GM18526 (cell line): ENCODE data around the gene NOTUM.

ENCODE experiments used
- POLR2A ChIP-seq: IDR thresholded peaks from 3 replicates; pipeline ENCODE4 v1.6.1; 2011; ENCODE audit not compliant: insufficient read length; ENCODE audit errors: extremely low read depth

NOTUM gene

GRCh38 chr17:81999976-82000802 lies 39.2 kb upstream of the NOTUM start:
- TF ChIP-seq POLR2A, result no peak

GRCh38 chr17:81999587-81999975 lies 38.6 kb upstream of the NOTUM start:
- no peak for TF ChIP-seq POLR2A

GRCh38 chr17:81998691-81999438 lies 37.9 kb upstream of the NOTUM start:
- TF ChIP-seq POLR2A, result no peak

- no peak for TF ChIP-seq POLR2A
These were observed 37.2 kb upstream of the NOTUM start for GRCh38 chr17:81998212-81998611.

- no peak for TF ChIP-seq POLR2A
These were observed 35.9 kb upstream of the NOTUM start for GRCh38 chr17:81996757-81997441.

DNA sequence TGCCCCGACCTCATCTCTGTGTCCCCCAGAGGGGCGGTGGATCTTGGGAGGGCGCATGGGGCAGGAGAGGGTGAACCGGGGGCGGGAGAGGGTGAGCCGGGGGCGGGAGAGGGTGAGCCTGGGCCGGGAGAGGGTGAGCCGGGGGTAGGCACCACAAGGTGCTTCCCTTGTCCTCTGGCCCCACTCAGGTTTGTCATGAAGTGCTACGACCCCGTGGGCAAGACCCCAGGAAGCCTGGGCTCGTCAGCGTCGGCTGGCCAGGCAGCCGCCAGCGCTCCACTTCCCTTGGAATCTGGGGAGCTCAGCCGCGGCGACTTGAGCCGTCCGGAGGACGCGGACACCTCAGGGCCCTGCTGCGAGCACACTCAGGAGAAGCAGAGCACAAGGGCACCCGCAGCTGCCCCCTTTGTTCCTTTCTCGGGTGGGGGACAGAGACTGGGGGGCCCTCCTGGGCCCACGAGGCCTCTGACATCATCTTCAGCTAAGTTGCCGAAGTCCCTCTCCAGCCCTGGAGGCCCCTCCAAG lies 35.3 kb upstream of the NOTUM start:
- no peak for TF ChIP-seq POLR2A

DNA sequence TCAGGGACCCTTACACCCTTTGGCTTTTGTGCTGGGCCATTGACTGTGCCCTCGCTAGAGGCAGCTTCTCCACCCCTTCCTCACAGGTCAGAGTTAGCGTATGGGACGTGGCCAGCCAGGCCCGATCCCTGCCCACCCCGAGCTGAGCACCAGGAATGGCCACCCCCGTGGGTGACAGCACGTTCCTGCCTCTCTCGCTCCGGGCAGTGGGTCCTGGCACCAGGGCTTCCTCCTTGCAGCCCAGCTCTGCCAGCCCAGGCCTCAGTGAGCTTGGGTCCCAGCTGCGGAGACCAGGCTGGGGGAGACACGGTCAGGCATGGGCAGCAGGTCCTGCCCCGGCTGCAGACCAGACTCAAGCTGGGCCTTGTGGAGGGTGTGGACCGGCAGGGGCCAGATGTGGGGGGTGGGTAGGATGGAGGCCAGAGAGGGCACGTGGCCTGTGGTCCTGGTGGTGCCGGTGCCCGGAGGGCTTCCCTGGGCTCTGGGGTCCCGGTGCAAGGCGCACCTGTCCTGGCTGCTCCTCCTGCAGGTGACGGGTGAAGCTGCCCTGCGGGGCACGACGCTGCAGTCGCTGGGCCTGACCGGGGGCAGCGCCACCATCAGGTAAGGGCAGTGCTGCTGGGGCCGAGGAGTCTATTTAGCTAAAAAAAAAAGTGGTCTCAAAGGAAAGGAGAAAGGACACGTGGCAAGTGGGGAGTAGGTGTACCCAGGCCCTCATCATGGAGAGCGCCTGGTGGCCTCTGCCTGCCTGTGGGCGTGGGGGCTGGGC lies 34.7 kb upstream of the NOTUM start:
- TF ChIP-seq POLR2A, result no peak

- TF ChIP-seq POLR2A, result no peak
These were observed 33.8 kb upstream of the NOTUM start for GRCh38 chr17:81994593-81995462.

DNA sequence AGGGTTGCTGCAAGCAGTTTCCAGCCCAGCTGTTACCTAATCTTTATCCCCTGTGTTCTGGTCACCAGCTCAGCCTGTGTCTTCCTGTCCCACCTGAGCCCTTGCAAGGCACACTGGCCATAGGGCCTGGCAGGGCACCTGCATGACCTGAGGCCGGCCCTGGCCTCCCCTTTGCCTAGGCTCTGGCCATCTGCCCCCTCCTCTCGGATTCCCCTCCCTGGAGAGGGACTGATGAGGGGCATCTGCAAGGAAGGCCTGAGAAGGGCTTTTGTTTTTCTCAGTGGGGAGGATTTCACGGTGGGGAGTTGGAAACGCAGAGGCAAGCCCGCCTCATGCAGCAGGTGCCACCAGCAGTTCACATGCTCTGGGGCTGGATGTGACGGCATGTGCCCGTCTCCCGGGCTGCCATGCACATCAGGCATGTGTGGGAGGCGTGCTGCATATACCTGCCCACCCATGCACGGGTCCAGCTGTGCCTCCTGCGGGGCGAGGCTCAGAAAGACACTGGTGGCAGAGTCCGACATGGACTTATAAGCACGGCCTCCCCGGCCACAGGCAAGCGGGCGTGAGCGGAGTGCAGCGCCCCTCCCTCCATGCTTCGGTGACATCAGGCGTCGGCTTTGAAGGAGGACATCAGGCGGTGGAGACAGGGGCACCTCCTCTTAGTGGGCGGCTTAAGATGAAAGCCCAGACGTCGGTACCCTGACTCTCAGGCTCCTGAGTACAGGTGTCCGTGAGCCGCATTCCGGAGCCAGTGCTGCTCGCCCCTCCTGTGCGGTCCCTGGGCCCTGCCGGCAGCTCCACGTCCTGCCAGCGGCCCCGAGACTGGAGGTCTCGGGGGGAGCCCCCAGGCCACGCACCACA lies 33.0 kb upstream of the NOTUM start:
- no peak for TF ChIP-seq POLR2A

DNA sequence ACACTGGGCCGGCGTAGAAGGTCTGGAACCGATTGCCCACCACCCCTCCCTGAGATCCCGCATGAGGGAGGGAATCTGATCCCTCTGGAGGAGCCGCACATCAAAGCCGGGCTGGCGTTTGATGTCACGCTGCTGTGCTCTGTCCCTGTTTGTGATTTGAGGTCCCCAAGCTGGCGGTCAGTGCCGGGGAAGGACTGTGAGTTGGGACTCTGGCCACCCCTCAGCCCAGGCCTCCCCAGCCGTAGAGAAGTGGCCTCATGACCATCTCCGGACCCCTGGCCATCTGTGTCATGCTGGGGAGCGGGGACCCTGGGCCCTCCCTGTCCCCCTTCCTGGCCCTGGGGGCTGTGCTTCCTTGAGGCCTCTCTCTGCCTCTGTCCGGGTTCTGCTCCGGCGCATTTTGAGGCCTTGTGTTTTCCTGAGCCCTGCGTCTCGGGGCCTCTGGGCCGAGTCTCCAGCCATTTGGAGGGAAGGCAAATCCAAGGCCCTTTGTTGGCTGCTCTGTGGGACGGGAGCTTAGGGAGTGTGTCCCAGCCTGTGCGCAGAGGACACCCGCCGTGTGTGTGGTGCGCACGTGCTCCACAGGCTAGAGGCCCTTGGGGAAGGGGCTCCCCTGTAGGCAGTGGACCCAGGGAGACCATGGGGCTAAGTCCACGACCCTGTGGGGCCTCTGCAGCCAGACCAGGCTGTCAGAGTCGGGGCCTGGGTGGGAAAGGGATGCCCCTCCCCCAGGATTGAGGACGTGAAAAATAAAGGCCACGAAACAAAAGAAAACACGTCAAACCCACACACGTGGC lies 31.5 kb upstream of the NOTUM start:
- no peak for TF ChIP-seq POLR2A

DNA sequence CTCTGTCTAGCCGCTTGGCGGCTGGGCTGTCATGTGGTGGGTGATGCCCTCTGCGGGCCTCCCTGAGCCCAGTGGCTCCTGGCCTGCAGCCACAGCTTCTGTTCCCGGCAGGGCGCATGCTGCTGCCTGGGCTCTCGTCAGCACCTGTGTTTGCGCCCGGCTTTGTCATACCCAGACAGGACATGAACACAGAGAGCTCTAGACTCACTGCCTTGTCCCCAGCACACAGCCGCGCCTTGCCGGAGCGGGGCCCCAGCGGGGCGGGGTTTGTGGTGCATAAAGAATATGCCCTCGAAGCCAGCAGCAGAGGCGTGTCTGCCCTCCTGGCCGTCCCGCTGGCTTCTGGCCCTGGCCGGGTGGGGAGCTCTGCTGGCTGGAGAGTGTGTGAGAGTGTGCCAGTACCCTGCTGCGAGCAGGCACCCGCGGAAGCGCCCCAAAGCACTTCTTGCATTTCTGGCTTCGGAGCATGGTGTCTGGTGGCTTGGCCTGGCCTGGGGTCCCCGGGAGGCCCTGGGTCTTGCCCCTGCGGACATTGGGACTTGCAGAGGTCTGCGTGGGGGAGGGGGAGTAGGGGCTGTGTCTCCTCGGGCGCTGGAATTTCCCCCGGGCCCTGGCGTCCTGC lies 30.8 kb upstream of the NOTUM start:
- TF ChIP-seq POLR2A, result no peak
